ENCODE measurements around the gene LRMDA. TPM values are rescaled to one million over a fixed set of nuclear protein-coding genes. Genes with fewer than 3 reads are reported as not detected.
A peak's percentile ranks its signal among the peaks of the same experiment; 100 is the strongest.

Gene LRMDA
- total RNA-seq, 4 donors from 2014 or later: 1.4 to 23.1 (median 3.6) TPM

DNA sequence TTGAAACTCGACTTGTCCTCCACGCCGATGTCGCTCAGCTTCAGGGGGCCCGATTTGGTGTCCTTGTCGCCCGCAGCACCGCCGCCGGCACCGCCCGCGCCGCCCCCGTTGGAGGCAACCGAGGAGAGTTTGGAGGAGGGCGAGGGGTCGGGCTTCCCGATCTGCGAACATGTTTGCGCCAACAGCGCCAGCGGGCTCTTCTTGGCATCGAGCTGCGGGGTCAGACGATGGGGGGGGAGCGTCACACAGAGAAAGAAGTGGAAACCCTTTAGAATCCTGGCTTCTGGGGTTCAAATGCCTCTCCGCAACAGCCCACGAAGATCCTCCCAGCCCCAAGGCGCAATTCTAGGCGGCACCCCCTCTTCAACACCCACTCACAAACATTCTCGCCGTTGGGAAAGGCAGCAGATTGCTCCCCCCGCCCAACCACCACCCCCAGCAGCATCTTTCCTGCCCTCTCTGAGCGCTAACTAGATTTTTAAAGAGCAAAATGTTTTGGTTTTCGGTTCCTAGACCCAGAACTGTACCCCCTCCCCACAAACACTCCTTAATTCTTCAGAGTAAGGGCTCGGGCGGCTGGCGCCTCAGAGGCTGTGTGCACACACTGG is 31.2 kb upstream of the LRMDA start:
- Histone ChIP-seq H3K27ac (peak overlapping the region; percentile 84 to 98 (median 93)), H3K4me3 (peak overlapping the region; percentile 58 to 86 (median 73)), H3K4me1 (peaks cover 0 to 35% (median 4%) of the 10 kb centered on the region in 4 donors), H3K36me3 (peaks cover 0 to 11% (median 0%) of the 10 kb centered on the region in 3 donors), H3K27me3 (no peaks in the 10 kb centered on the region), H3K9me3 (no peaks in the 10 kb centered on the region)
- TF ChIP-seq POLR2A (IDR thresholded peaks at IDR 0.05): no peak
- TF ChIP-seq, protein P1, sequence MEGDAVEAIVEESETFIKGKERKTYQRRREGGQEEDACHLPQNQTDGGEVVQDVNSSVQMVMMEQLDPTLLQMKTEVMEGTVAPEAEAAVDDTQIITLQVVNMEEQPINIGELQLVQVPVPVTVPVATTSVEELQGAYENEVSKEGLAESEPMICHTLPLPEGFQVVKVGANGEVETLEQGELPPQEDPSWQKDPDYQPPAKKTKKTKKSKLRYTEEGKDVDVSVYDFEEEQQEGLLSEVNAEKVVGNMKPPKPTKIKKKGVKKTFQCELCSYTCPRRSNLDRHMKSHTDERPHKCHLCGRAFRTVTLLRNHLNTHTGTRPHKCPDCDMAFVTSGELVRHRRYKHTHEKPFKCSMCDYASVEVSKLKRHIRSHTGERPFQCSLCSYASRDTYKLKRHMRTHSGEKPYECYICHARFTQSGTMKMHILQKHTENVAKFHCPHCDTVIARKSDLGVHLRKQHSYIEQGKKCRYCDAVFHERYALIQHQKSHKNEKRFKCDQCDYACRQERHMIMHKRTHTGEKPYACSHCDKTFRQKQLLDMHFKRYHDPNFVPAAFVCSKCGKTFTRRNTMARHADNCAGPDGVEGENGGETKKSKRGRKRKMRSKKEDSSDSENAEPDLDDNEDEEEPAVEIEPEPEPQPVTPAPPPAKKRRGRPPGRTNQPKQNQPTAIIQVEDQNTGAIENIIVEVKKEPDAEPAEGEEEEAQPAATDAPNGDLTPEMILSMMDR (IDR thresholded peaks at IDR 0.05): no peak
- no peak for DNase-seq

DNA sequence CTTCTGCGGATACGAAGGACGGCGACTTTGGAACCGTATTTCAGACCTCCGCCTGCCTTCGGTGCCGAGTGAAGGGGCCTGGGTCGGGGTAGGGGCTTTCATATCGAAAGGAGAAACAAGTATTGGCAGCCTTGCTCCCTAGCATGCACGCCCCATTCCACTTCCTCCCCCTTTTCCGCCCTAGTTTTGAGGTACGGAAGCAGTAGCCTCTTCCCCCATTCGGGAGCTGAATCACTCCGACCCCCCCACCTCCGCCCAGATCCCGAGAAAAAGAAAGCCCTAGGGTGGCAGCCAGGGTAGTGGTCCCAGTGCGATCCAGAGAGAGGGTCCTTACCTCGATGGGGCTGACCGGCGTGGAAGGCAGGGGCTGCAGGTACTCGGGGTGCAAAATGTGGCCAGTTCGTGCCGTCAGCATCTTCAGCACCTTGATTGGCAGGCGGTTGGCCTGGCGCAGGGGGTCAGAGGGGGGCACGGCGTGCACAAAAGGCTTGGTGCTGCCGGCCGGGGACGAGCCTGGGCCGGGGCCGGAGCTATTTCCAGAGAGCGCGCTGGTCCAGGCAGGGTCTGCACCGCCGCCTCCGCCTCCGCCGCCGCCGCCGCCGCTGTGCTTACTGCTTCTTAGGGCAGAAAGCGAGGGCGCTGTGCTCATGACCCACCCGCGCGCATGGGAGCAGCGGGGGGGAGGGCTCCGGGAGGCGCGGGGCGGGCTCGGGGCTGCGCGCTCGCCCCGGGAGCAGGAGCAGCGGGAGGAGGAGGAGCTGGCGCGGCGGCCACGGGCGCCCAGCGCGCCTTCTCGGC is 30.5 kb upstream of the LRMDA start:
- peaks cover 0 to 32% (median 4%) of the 10 kb centered on the region in 4 donors for H3K4me1 ChIP-seq
- TF ChIP-seq, protein P1 (IDR thresholded peaks at IDR 0.05): peak in 1 of 6 experiments; percentile 1
- no peak for TF ChIP-seq POLR2A (IDR thresholded peaks at IDR 0.05)

GRCh38 chr10:75401569-75402485 is 29.6 kb upstream of the LRMDA start, which contains the start of gene ZNF503:
TSS of gene ZNF503 (minus strand) at chr10:75401764. CDS start at chr10:75401419, 345 bp downstream.
- H3K27me3 ChIP-seq: no peaks in the 10 kb centered on the region
- H3K36me3 ChIP-seq: peaks cover 0 to 11% (median 0%) of the 10 kb centered on the region in 3 donors
- H3K4me3 ChIP-seq: peak within 1 kb of the TSS; percentile 58 to 86 (median 73)
- no peaks in the 10 kb centered on the region for H3K9me3 ChIP-seq
- peak; percentile 61 to 95 (median 95) for DNase-seq
- H3K27ac ChIP-seq: peak within 1 kb of the TSS; percentile 84 to 98 (median 93)
- peaks cover 0 to 32% (median 4%) of the 10 kb centered on the region in 4 donors for H3K4me1 ChIP-seq
- peak; percentile 77 to 80 for TF ChIP-seq POLR2A (IDR thresholded peaks at IDR 0.05)
- TF ChIP-seq, protein P1 (IDR thresholded peaks at IDR 0.05): peak in 3 of 6 experiments; percentile 33 to 43 (median 40)

More for the DNA sequence above, 30.5 kb upstream of the LRMDA start:
- peak overlapping the region; percentile 58 to 86 (median 73) for H3K4me3 ChIP-seq
- no peaks in the 10 kb centered on the region for H3K9me3 ChIP-seq
- peak overlapping the region; percentile 84 to 98 (median 93) for H3K27ac ChIP-seq
- peaks cover 0 to 11% (median 0%) of the 10 kb centered on the region in 3 donors for H3K36me3 ChIP-seq
- peak in 2 of 3 donors; percentile 65 to 70 for DNase-seq
- no peaks in the 10 kb centered on the region for H3K27me3 ChIP-seq

- Histone ChIP-seq H3K36me3 (peaks cover 0 to 11% (median 0%) of the 10 kb centered on the region in 3 donors), H3K9me3 (no peaks in the 10 kb centered on the region), H3K27ac (peak overlapping the region; percentile 84 to 98 (median 93)), H3K27me3 (no peaks in the 10 kb centered on the region), H3K4me3 (peak overlapping the region; percentile 58 to 86 (median 73)), H3K4me1 (peaks cover 0 to 32% (median 5%) of the 10 kb centered on the region in 4 donors)
- TF ChIP-seq, protein P1 (IDR thresholded peaks at IDR 0.05): no peak
- TF ChIP-seq POLR2A (IDR thresholded peaks at IDR 0.05): no peak
- DNase-seq: peak in 2 of 3 donors; percentile 49 to 63
Measured at GRCh38 chr10:75402486-75403143, 28.8 kb upstream of the LRMDA start.
